Dermis microvascular lymphatic vessel endothelial cell (primary cell): ENCODE results near the gene CCDC18. TPM values are rescaled to one million over a fixed set of nuclear protein-coding genes. Genes with fewer than 3 reads are reported as not detected.
A peak's percentile ranks its signal among the peaks of the same experiment; 100 is the strongest.
"Not testable (repeated sequence)": the region's sequence is repeated elsewhere in the genome, so short reads cannot be mapped to it uniquely, and the experiment has no call there.

ENCODE experiments used
- DNase-seq, 2 donors: peaks; one replicate each; pipeline versions ENCODE4 v3.0.0 to v3.0.0-alpha.2; 2010; ENCODE audit warnings: low read depth in 2 of 2
- total RNA-seq: library from RNA; depleted of rRNA; stranded (reverse); fragments of >200 nt; gene quantifications from 2 replicates; pipeline ENCODE4 v1.2.1, GENCODE V29; 2014

Gene CCDC18
- total RNA-seq: 3.7 and 5.9 TPM in 2 replicates

- DNase-seq: peak; percentile 11 to 51
Observed at GRCh38 chr1:93180723-93181613, at the start of gene CCDC18. Gene CCDC18, plus strand, starts transcription at chr1:93180724. Its CDS starts 2,638 bp downstream, at chr1:93183362.

GRCh38 chr1:93132638-93133037, 47.9 kb upstream of the CCDC18 start:
- DNase-seq: no peak

- DNase-seq: no peak
Observed at GRCh38 chr1:93136445-93136844, 44.1 kb upstream of the CCDC18 start.

GRCh38 chr1:93137604-93138292, 42.8 kb upstream of the CCDC18 start:
- no peak for DNase-seq

GRCh38 chr1:93140106-93140505, 40.4 kb upstream of the CCDC18 start:
- DNase-seq: no peak

- no peak for DNase-seq
Observed at GRCh38 chr1:93142161-93142560, 38.4 kb upstream of the CCDC18 start.

GRCh38 chr1:93143136-93143535, 37.4 kb upstream of the CCDC18 start:
- DNase-seq: no peak

GRCh38 chr1:93143769-93144168, 36.8 kb upstream of the CCDC18 start:
- no peak for DNase-seq

GRCh38 chr1:93148001-93148400, 32.5 kb upstream of the CCDC18 start:
- DNase-seq: no peak

- DNase-seq: no peak
Observed at GRCh38 chr1:93150729-93151128, 29.8 kb upstream of the CCDC18 start.

GRCh38 chr1:93151474-93151873, 29.1 kb upstream of the CCDC18 start:
- no peak for DNase-seq

- DNase-seq: no peak
Observed at GRCh38 chr1:93152835-93153234, 27.7 kb upstream of the CCDC18 start.

GRCh38 chr1:93154898-93155297, 25.6 kb upstream of the CCDC18 start:
- DNase-seq: no peak

- DNase-seq: peak in 1 of 2 donors; percentile 34
Observed at GRCh38 chr1:93155335-93155734, 25.2 kb upstream of the CCDC18 start.

- no peak for DNase-seq
Observed at GRCh38 chr1:93159337-93159736, 21.2 kb upstream of the CCDC18 start.

- not testable (repeated sequence) for DNase-seq
Observed at GRCh38 chr1:93163314-93163713, 17.2 kb upstream of the CCDC18 start.

- no peak for DNase-seq
Observed at GRCh38 chr1:93164816-93165215, 15.7 kb upstream of the CCDC18 start.

- not testable (repeated sequence) for DNase-seq
Observed at GRCh38 chr1:93165895-93166294, 14.6 kb upstream of the CCDC18 start.

- no peak for DNase-seq
Observed at GRCh38 chr1:93167006-93167405, 13.5 kb upstream of the CCDC18 start.

GRCh38 chr1:93170141-93170678, 10.3 kb upstream of the CCDC18 start:
- not testable (repeated sequence) for DNase-seq

GRCh38 chr1:93171549-93172034, 8.9 kb upstream of the CCDC18 start:
- no peak for DNase-seq

- DNase-seq: no peak
Observed at GRCh38 chr1:93172778-93173177, 7.7 kb upstream of the CCDC18 start.
